Embryonic facial prominence (tissue), 1 donor: ENCODE data around the gene APBB2.

ENCODE experiments used
- DNase-seq: peaks from one replicate; pipeline ENCODE4 v3.0.0-alpha.2; 2016; ENCODE audit errors: extremely low spot score

Gene APBB2

DNA sequence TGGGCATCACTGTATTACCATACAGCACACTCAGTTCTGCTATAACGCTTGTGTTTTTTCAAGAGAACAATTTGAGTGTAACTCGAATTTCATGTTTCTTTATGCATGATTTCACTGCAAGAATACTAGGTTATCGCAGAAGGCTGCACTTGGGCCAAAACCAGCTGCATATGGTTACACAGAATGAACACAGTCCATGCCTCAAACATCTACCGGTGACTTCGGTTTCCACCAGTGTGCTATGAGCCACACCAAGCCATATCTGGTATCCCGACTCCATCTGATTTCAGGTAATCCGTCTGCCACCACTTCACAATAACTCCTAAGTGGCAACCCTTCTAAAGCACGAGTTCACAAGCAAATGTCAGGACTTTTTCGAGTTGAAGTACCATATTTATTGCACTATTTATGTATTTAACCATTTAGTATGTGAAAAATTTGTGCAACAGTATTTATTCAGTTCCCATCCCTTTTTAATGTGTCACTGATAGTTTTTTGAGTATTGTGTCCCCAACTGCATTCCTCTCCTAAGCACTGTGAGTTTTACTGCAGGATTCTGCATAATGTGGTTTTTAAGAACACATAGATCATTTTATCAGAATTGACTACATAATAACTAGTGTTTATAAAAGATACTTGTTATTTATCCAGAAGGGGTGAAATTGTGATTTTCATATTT is 111.8 kb downstream of the APBB2 start:
- DNase-seq = no peak

DNA sequence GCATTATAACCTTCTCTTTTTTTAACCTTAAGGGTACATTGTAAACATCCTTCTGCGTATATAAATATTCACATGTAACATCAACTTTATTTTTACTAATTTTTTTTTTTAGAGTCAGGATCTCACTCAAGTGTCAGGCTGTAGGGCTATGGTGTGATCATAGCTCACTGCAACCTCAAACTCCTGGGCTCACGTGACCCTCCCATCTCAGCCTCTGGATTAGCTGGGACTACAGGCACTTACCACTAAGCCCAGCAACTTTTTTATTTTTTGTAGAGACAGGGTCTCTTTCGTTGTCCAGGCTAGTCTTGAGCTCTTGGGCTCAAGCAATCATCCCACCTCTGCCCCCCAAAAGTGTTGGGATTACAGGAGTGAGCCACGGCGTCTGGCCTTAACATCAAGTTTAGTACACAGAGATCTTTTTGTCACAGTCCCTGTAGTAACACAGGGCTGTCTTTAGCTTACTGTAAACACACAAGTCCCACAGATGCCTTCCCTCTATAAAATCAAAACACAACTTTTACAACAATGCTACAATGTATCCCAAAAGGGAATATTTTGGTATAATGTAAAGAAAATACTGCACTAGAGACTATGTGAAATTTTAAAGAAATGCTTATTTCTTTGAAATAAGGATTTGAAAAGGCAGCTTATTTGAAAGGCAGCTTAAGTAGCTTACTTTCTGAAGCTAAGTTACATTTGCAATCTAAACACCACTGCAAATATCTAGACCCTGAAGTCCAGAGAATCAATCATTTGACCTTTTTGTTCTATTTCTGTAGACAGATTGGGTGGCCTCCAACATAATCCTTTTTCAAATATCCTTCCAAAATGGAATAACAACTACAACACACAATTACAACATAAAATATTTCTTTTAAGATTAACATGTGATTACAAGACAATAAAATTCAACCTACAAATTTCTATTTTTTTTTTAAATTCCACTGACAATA is 116.0 kb downstream of the APBB2 start:
- no peak for DNase-seq

DNA sequence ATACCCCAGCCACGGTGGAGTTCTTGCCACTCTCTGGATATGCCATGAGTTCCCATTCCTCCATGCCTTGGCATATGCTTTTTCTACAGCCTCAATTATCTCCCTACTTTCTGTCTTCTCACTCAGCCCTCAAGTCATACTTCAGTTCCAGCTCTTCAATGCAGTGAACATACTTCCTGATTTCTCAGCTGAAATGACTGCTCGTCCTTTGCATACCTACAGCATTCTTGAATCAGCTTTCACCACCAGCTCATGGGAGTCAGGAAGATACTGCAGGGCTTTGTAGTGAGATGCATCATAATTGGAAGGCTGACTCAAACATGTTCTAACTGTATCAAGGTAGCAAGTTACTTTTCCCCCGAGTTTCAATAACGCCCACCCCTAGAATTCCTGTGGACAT is 118.4 kb downstream of the APBB2 start:
- no peak for DNase-seq

- no peak for DNase-seq
Measured at GRCh38 chr4:41095192-41095872, 119.0 kb downstream of the APBB2 start.

DNA sequence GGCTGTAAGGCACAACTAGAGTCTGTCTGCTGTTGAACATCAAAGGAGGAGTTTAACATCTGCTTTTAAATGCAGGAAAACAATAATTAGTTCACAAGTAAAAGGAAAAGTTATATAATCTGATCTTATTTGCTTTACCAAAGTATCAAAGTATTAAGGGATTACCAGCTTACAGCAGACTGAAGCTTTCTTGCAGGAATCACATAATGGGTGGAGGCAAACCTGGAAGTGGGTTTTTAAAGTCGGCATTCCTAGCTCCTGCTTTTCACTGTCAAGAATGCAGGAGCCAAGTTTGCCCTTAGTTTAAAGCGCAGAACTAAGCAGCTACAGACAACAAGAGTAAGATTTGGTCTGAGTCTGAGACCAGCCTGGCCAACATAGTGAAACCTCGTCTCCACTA is 122.2 kb downstream of the APBB2 start:
- DNase-seq = no peak

GRCh38 chr4:41081847-41082246 is 132.5 kb downstream of the APBB2 start:
- no peak for DNase-seq

DNA sequence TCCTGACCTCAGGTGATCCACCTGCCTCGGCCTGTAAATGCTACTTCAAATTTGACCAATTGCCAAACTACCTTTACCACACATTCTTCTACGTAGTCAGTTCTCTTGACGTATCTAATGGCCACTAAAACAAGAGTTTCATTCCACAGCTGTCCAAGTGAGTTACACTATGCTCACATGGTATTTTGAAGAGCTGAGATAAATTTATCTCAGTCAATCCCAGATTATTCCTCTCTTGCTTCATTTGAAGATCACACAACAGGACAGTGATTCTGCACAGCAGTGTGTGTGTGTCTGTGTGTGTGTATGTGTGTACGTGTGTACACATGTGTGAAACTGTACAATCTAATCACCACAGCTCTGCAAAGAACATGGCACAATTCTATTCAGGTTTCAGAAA is 133.4 kb downstream of the APBB2 start:
- DNase-seq = no peak

DNA sequence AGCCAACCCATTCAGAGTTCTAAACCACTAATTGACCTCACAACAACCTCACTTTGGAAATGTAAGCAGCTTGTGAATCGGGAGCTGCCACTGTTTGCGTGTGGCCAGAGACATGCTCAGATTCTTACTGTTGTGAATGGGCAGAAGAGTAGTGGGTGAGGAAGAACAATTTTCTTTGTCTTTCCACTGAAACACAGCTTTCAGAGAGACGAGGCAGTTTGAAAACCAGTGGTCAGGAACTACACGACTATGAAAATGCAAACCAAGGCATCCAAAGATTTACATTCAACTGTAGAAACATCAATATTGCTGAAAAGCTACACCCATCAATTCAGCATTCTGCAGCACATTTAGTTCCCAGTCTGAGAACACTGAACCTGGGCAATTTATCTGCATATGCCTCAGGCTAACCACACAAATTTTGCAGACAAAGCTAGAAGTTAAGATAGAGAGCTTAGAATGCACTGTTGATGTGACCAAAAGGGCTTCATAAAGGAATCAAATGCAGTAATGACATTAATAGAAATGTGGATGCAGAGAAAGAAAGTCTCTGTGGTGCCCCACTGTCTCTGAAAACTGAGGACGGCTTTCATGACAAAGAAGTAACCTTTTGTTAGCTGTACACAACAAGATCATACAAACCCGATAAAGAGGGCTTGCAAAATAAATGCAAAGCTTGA is 134.3 kb downstream of the APBB2 start:
- DNase-seq = no peak

- DNase-seq = no peak
Measured at GRCh38 chr4:41077628-41078027, 136.7 kb downstream of the APBB2 start.

GRCh38 chr4:41076481-41076880 is 137.9 kb downstream of the APBB2 start:
- no peak for DNase-seq

GRCh38 chr4:41074215-41074614 is 140.1 kb downstream of the APBB2 start:
- no peak for DNase-seq

DNA sequence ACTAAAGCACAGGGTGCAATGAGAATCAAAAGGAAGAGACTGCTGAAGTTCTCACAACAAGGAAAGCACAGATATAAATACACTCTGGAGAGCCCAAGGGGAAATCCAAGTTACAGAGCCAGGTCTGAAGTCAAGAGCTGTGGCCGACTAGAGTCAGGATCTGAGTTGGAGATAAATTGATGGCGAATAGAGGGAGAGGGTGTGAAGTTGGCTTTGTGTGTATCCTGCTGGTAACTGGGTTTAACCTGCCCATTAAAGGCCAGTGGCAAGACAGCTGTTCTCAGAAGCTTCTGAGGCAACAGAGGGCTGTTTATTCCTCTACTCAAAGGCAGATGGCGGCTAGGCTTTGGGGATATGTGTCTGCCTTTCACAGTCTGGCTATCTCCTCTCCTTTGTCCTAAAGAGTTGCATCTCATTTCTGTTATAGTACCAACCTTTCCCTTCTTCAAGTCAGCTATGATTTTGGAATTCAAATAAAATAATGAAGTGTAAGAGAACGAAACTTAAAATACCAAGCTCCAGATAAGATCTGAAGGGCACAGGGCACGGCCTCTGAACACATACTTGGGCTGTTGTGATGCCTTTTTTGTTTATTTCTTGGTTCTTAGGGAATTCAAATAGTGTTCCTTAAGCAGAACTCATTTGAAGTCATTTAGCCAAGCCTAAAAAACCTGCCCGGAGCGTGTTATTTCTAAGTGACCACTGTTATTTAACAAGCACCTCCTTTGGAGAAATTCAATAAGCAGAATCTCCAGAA is 142.1 kb downstream of the APBB2 start:
- DNase-seq = no peak

DNA sequence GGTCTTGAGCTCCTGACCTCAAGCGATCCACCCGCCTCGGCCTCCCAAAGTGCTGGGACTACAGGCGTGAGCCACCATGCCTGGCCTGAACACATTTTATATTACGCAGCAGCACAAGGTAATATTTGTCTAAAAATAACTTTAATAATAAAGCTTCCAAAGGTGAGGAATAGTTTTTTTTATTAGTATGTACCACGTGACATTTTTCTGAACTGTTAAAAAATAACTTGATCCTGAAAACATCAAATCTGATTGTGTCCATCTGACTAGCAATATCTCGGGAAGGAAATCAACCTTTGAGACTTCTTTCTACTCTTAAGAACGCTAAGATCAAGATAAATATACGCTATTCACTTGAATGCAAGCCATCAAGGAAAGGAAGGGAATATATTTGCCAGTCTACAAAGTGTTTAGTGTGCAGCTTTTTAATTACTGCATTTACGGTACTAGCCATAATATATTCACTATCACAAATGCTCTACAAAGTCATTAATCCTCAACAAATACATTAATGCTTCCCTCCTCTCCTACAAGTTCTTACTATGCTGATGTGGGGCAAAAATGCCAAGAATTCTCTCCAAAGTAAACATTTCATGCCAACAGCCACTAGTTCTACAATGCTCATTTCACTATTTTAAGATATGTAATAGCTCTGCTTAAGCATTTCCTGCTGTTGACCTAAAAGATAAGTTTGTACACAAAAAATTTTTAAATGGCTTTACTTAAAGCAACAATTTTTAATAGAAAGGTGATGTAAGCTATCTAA is 143.6 kb downstream of the APBB2 start:
- no peak for DNase-seq

- DNase-seq = no peak
Measured at GRCh38 chr4:41069838-41070237, 144.5 kb downstream of the APBB2 start.

DNA sequence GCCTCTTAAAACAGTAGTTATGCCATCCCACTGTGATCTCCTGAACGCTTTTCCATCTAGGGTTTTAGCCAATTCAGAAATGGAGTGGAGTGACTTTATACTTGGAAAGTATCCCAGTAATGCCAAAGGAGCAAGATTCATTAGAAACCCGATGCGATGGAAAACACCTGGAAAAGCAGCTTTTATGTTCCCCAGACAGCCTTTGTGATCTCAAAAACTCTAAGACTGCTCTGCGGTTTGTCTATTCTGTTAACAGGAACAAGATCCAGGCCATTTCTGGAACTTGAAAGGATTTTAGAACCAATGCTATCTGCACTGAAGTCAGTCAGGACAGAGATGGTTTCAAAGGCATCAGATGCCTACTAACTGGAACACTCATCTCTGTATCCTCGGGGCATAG is 145.1 kb downstream of the APBB2 start:
- DNase-seq = no peak

GRCh38 chr4:41067369-41067768 is 147.0 kb downstream of the APBB2 start:
- DNase-seq = no peak

GRCh38 chr4:41066049-41066448 is 148.3 kb downstream of the APBB2 start:
- no peak for DNase-seq

GRCh38 chr4:41065434-41066006 is 148.8 kb downstream of the APBB2 start:
- DNase-seq = no peak

DNA sequence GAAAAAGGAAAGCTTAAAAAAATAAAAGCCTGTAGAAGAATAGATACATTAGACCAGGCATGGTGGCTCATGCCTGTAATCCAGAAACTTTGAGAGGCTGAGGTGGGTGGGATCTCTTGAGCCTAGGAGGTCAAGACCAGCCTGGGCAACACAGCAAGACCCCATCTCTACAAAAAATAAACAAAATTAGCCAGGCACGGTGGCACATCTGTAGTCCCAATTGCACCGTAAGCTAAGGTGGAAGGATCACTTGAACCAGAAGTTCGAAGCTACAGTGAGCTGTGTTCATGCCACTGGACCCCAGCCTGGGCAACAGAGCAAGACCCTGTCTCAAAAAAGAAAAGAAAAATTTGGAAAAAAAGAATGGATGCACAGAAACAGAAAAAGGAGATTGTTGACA is 149.4 kb downstream of the APBB2 start:
- no peak for DNase-seq
